HG03280 (cell line): ENCODE results near the gene CELF4.

ENCODE experiments used
- ATAC-seq: cut with Tn5 transposase; IDR thresholded peaks from one replicate; pipeline ENCODE4 v1.9.1; 2021; ENCODE audit warnings: mild to moderate bottlenecking, moderate library complexity; ENCODE audit not compliant: unreplicated experiment

CELF4 gene

DNA sequence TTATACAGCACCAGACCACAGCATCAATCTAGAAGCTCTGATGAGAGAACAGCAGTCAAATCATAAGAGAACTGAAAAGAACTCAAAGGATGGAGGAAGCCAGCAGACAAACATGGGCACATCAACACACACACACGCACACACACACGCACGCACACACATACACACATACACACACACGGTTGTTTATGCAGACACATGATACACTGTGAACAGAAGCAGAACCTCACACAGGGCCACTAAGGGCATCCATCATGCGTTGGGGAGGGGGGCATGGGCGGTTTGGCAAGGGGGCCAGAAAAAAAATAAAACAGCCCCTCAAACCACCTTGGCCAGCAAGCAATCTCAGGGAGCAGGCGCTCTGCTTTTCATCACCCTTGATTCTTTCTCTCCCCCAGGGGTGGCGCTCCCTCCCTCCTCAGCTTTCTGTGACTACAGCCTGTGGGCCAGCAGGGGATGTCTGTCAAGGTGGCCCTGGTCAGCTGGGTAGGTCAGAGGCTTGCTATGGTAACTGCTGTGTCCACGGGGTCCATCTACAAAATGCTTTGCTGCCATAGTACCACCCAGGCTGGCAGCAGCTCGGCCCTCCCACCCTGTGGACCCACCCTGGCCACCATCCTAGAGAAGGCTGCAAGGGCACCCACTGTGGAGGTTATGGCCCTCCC is 318.0 kb downstream of the CELF4 start:
- ATAC-seq = no peak

DNA sequence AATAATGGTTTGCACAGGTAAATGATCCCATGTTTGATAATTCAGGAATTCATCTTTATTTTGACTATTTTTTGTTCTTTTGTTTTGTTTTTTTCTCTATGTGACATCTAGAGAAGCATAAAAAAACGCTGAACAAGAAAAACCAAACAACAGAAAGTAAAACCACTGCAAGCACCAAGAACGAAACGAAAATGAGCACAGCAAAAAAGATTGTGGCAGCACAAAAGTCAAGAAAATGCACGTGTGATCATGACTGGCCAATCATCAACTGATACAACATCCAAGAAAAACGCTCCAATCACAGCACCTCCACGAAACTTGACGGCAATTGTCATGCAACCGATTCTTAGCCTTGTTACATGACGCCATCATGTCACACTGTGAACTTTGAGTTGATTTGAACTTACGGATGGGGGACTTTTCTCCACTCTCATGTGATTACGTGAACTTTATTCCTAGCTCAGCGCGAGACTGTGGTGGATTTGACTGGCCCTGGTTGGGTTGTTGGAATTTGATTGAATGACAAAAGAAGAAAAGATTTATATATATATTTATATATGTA is 318.7 kb downstream of the CELF4 start:
- ATAC-seq = no peak

- no peak for ATAC-seq
These were observed 321.0 kb downstream of the CELF4 start for GRCh38 chr18:37244618-37245017.

DNA sequence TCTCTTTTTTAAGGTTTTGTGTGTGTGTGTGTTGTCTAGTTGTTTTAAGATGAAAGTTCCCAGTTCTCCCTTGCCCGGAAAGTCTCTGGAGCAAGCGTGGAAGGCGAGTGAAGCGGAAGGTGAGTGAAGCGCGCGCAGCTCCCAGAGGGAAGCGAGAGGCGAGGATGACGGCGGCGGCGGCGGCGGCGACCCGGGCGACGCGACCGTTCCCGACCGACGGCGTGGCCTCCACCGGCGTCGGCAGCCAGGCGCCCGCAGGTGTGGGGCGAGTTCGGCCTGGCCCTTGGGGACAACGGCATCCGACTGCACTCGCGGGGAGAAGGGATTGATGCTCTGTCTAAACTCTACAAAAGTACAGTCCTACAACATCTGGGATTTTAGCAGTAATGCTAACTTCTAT is 321.9 kb downstream of the CELF4 start:
- ATAC-seq = no peak

DNA sequence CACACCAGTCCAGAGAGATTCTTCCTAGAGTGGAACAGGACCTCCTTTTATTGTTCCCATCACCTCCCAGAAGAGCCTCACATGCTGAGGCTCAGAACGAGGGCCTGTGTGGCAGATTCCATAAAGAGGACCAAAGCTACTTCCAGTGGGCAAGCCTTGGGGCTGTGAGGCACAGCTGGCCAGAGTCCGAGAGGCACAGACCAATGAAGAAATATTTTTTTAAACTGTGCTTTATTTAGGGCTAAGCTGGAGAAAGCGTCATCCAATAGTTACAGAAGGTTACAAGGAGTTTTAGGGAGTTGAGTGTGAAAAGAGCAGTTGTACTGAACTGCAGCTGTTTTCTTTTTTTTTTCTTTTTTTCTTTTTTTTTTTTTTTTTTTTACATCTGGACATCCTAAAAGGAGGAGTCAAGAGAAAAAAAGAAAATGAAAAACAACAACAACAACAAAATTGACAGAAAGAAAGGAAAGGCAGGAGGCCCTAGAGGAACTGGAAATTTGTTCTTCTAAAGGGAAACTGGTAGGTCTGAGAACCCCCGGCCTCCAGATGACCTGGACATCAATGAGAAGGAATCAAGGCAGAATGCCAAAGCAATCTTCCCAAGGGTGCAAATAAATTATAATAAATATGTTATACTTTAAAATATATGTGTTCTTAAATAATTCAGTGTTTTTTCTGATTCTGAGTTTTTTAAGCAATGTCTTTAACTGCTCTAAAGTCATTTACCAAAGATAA is 322.6 kb downstream of the CELF4 start:
- ATAC-seq = no peak

- ATAC-seq = no peak
These were observed 323.5 kb downstream of the CELF4 start for GRCh38 chr18:37242091-37242490.

DNA sequence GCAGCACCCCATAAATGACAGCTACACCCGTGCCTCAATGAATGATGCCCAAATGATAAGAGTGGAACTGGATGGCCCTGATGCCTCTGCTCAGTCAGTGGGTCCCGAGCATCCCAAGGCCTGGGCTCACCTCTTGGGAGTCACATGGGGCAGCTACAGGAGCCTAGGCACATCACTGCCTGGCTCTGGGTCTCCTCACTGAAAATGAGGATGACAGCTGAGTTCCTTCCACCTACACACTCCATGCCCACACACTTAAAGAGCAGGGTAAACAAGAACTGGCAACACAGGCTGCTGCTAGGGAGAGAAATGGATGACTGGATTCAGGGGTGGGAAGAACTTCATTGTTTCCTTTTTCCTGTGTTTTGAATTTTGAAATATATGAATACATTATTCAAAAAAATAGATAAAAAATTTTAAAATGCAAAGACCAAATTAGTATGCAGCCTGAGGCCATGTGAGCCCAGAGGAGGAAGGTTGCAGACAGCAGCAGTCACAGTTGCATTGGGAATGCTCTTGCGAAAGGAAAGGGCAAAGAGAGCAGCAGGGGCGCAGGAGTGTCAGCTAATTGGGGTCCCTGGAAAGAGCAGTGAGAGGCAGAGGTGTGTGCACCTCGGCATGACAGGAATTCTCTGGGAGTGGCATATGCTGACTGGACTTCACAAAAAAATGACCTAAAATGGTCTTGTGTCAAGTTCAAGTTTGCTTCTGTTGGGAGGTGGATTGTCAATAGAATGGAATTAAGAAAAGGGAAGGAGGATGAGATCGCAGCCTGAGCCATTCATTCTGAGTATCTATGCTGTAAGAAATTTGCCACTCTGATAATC is 327.1 kb downstream of the CELF4 start:
- no peak for ATAC-seq

- ATAC-seq = no peak
These were observed 330.0 kb downstream of the CELF4 start for GRCh38 chr18:37235583-37235982.

GRCh38 chr18:37231251-37231650 is 334.3 kb downstream of the CELF4 start:
- ATAC-seq = no peak

- no peak for ATAC-seq
These were observed 334.8 kb downstream of the CELF4 start for GRCh38 chr18:37230768-37231167.

DNA sequence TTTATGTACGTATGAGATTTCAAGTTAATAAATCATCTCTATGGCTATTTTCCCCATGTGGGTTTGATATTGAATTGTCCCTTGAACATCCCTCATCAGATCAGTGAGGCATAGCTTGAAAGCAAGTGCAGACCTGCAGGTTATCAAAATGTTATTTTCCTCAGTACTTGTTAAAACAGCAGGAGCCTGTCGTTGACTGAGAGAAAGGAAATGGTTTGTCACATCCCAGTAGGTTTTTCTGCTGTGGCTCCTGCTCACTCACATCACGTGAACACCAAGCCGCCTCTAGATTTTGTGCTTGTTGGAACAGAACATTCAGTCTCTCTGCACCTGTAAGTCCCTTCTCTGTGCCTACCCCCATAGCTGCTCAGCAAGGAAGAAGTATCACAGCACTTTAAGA is 340.3 kb downstream of the CELF4 start:
- ATAC-seq = no peak

- ATAC-seq = no peak
These were observed 342.6 kb downstream of the CELF4 start for GRCh38 chr18:37222999-37223378.

GRCh38 chr18:37222354-37222998 is 343.1 kb downstream of the CELF4 start:
- no peak for ATAC-seq

DNA sequence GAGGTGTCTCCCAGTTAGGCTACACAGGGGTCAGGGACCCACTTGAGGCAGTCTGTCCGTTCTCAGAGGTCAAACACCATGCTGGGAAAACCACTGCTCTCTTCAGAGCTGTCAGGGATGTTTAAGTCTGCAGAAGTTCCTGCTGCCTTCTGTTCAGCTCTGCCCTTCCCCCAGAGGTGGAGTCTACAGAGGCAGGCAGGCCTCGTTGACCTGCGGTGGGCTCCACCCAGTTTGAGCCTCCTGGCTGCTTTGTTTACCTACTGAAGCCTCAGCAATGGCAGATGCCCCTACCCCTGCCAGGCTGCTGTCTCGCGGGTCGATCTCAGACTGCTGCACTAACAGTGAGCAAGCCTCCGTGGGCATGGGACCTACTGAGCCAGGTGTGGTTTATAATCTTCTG is 346.3 kb downstream of the CELF4 start:
- no peak for ATAC-seq

DNA sequence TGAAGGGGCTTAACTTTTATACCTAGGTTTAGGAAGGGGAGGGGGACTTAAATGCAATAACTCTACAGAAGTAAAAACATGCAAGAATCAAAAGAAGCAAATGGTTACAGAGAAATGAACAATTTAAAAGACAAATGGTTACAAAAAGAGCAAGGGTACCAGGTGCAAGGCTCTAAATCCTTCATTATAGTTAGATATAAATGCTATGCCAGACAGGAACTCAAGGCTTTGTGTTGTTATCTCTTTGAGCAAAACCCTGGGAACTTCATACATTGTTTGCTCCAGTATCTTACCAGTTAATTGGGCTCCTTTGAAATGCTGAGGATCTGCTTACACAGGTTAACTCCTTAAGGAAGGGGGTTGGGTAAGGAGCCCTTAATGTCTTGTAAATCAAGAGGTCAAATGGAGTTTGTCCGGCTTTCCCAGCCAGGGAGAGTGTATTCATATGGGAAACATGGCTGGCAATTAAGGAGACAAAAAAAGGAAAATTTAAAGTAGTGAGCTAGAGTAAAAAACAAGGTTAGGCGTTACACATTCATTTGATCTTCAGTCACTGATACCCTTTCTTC is 347.5 kb downstream of the CELF4 start:
- no peak for ATAC-seq

GRCh38 chr18:37210781-37211180 is 354.8 kb downstream of the CELF4 start:
- no peak for ATAC-seq

DNA sequence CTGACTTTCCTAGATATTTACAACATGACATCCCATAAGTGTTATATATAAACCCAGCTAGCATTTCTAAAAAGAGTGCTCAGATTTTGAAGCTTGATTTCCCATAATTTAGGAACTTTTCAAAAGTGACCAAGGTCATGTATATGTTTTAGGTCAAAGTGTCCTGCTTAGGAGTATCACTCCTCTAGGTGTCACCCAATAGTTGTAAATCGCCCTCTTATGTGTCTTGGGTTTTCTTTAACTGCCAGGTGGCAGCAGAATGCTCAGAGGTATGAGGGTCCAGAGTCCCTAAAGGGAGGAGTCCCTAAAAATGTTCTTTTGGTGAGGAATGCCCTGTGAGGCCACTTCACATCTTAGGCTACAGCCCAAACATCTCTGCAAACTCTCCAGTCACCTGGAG is 358.3 kb downstream of the CELF4 start:
- no peak for ATAC-seq

- no peak for ATAC-seq
These were observed 365.9 kb downstream of the CELF4 start for GRCh38 chr18:37199741-37200140.
